Middle frontal gyrus (tissue), 1 donor: Measurements from ENCODE around the gene GADL1.

ENCODE experiments used
- DNase-seq: peaks from one replicate; pipeline ENCODE4 v3.0.0-alpha.2; 2015; ENCODE audit warnings: low spot score; ENCODE audit errors: extremely low spot score

The GADL1 gene

GRCh38 chr3:30760737-30761136, 133.7 kb downstream of the GADL1 start:
- no peak for DNase-seq

- no peak for DNase-seq
Observed at GRCh38 chr3:30760040-30760695, 134.3 kb downstream of the GADL1 start.

- DNase-seq: no peak
Observed at GRCh38 chr3:30756218-30756617, 138.2 kb downstream of the GADL1 start.

GRCh38 chr3:30754426-30754825, 140.0 kb downstream of the GADL1 start:
- no peak for DNase-seq

- DNase-seq: no peak
Observed at GRCh38 chr3:30753766-30754165, 140.7 kb downstream of the GADL1 start.

GRCh38 chr3:30752970-30753369, 141.5 kb downstream of the GADL1 start:
- DNase-seq: no peak

- DNase-seq: no peak
Observed at GRCh38 chr3:30752491-30752890, 142.0 kb downstream of the GADL1 start.

- no peak for DNase-seq
Observed at GRCh38 chr3:30751610-30752299, 142.7 kb downstream of the GADL1 start.

GRCh38 chr3:30750967-30751366, 143.5 kb downstream of the GADL1 start:
- DNase-seq: no peak

- no peak for DNase-seq
Observed at GRCh38 chr3:30749230-30749629, 145.2 kb downstream of the GADL1 start.

GRCh38 chr3:30747771-30748281, 146.6 kb downstream of the GADL1 start:
- no peak for DNase-seq

- no peak for DNase-seq
Observed at GRCh38 chr3:30743641-30744317, 150.7 kb downstream of the GADL1 start.

- DNase-seq: no peak
Observed at GRCh38 chr3:30742796-30743619, 151.5 kb downstream of the GADL1 start.

- no peak for DNase-seq
Observed at GRCh38 chr3:30741889-30742288, 152.6 kb downstream of the GADL1 start.

GRCh38 chr3:30738605-30739004, 155.9 kb downstream of the GADL1 start:
- no peak for DNase-seq

- no peak for DNase-seq
Observed at GRCh38 chr3:30737743-30738499, 156.5 kb downstream of the GADL1 start.

GRCh38 chr3:30733696-30734095, 160.8 kb downstream of the GADL1 start:
- no peak for DNase-seq

GRCh38 chr3:30733209-30733608, 161.3 kb downstream of the GADL1 start:
- DNase-seq: no peak

- no peak for DNase-seq
Observed at GRCh38 chr3:30730967-30731366, 163.5 kb downstream of the GADL1 start.

GRCh38 chr3:30729936-30730335, 164.5 kb downstream of the GADL1 start:
- DNase-seq: no peak

- no peak for DNase-seq
Observed at GRCh38 chr3:30729512-30729911, 164.9 kb downstream of the GADL1 start.
